Neural progenitor cell (in vitro differentiated cells): ENCODE results near the gene GPR39.

Experiments used
- EZH2phosphoT487 ChIP-seq: fragments of 200-600 bp; sonication (generic); IDR thresholded peaks from 2 replicates; pipeline ENCODE4 v1.6.1; 2017; ENCODE audit warnings: antibody characterized with exemption
- TF ChIP-seq, protein P1 (sequence below): fragments of 200-600 bp; sonication (generic); IDR thresholded peaks from 2 replicates; pipeline ENCODE4 v1.5.1; 2017; ENCODE audit warnings: antibody characterized with exemption, mild to moderate bottlenecking

DNA sequence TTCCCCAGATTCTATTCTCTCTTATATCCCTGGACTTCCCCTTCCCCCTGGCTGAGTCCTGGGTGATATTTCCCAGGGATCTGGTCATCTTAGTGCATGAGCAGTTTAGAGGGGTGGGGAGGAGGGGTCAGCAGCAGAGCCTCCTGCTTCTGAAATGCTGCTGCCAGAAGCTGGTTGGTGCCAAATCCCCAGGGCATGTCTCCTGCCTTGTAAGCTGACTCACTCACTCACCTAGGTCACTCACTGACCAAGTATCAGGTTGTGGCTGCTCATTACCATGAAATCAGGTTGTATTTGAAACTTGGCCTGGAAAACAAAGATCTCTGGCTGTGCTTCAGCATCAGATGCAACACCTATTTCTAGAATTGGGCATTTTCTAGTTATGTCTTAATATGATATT lies 14.3 kb downstream of the GPR39 start:
- TF ChIP-seq EZH2phosphoT487, result no peak
- TF ChIP-seq, protein P1, sequence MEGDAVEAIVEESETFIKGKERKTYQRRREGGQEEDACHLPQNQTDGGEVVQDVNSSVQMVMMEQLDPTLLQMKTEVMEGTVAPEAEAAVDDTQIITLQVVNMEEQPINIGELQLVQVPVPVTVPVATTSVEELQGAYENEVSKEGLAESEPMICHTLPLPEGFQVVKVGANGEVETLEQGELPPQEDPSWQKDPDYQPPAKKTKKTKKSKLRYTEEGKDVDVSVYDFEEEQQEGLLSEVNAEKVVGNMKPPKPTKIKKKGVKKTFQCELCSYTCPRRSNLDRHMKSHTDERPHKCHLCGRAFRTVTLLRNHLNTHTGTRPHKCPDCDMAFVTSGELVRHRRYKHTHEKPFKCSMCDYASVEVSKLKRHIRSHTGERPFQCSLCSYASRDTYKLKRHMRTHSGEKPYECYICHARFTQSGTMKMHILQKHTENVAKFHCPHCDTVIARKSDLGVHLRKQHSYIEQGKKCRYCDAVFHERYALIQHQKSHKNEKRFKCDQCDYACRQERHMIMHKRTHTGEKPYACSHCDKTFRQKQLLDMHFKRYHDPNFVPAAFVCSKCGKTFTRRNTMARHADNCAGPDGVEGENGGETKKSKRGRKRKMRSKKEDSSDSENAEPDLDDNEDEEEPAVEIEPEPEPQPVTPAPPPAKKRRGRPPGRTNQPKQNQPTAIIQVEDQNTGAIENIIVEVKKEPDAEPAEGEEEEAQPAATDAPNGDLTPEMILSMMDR, result no peak
